Fibroblast of the aortic adventitia (primary cell): ENCODE results near the gene SYCP3. TPM values are rescaled to one million over a fixed set of nuclear protein-coding genes. Genes with fewer than 3 reads are reported as not detected.

Experiments used
- DNase-seq: peaks from one replicate; pipeline ENCODE4 v3.0.0-alpha.2; 2010; ENCODE audit warnings: low read depth
- H3K4me3 ChIP-seq: 2 replicates; pipeline ENCODE4 v1.5.1; 2011; ENCODE audit warnings: low read depth, mild to moderate bottlenecking, control low read depth, low read length, moderate library complexity
- total RNA-seq: library from RNA; depleted of rRNA; stranded (reverse); fragments of >200 nt; gene quantifications from 2 replicates; pipeline ENCODE4 v1.2.3, GENCODE V29; 2012; ENCODE audit warnings: low replicate concordance
- TF ChIP-seq, protein P1 (sequence below): IDR thresholded peaks from 2 replicates; pipeline ENCODE4 v1.5.1; 2011; ENCODE audit warnings: mild to moderate bottlenecking, low read length, control low read depth, inconsistent platforms; ENCODE audit not compliant: insufficient read depth

SYCP3 gene
- total RNA-seq, 1 donor, result 0.18 TPM

GRCh38 chr12:101727098-101727497, 12.2 kb downstream of the SYCP3 start:
- no peak overlapping the region for H3K4me3 ChIP-seq
- no peak for DNase-seq
- TF ChIP-seq, protein P1, sequence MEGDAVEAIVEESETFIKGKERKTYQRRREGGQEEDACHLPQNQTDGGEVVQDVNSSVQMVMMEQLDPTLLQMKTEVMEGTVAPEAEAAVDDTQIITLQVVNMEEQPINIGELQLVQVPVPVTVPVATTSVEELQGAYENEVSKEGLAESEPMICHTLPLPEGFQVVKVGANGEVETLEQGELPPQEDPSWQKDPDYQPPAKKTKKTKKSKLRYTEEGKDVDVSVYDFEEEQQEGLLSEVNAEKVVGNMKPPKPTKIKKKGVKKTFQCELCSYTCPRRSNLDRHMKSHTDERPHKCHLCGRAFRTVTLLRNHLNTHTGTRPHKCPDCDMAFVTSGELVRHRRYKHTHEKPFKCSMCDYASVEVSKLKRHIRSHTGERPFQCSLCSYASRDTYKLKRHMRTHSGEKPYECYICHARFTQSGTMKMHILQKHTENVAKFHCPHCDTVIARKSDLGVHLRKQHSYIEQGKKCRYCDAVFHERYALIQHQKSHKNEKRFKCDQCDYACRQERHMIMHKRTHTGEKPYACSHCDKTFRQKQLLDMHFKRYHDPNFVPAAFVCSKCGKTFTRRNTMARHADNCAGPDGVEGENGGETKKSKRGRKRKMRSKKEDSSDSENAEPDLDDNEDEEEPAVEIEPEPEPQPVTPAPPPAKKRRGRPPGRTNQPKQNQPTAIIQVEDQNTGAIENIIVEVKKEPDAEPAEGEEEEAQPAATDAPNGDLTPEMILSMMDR, result no peak

- DNase-seq, result no peak
- no peak overlapping the region for H3K4me3 ChIP-seq
- TF ChIP-seq, protein P1, result no peak
Measured at GRCh38 chr12:101722392-101722791, 16.9 kb downstream of the SYCP3 start.

GRCh38 chr12:101720118-101720517, 19.1 kb downstream of the SYCP3 start:
- DNase-seq, result no peak
- TF ChIP-seq, protein P1, result no peak
- H3K4me3 ChIP-seq, result no peak overlapping the region

- H3K4me3 ChIP-seq, result no peak overlapping the region
- DNase-seq, result peak; percentile 12
- TF ChIP-seq, protein P1, result no peak
Measured at GRCh38 chr12:101719566-101719965, 19.7 kb downstream of the SYCP3 start.

GRCh38 chr12:101714877-101715444, 24.3 kb downstream of the SYCP3 start:
- TF ChIP-seq, protein P1, result no peak
- H3K4me3 ChIP-seq, result no peak overlapping the region
- no peak for DNase-seq

GRCh38 chr12:101713930-101714329, 25.3 kb downstream of the SYCP3 start:
- TF ChIP-seq, protein P1, result no peak
- no peak overlapping the region for H3K4me3 ChIP-seq
- DNase-seq, result no peak
